IMR-90 (cell line): ENCODE results near the gene DUT. TPM values are rescaled to one million over a fixed set of nuclear protein-coding genes. Genes with fewer than 3 reads are reported as not detected.

ENCODE experiments used
- ELK1 ChIP-seq: fragments of 150-350 bp; IDR thresholded peaks from 2 replicates; pipeline ENCODE4 v1.6.1; 2016; ENCODE audit warnings: low read depth, mild to moderate bottlenecking, low read length, moderate library complexity, borderline replicate concordance
- MAFK ChIP-seq: IDR thresholded peaks from 2 replicates; pipeline ENCODE4 v1.6.1; 2012; ENCODE audit warnings: low read depth, low read length, improper control_type of control experiment
- USF2 ChIP-seq: fragments of 150-350 bp; IDR thresholded peaks from 2 replicates; pipeline ENCODE4 v1.6.1; 2017; ENCODE audit warnings: mild to moderate bottlenecking, antibody characterized with exemption, low read length, low read depth
- polyA plus RNA-seq, 3 experiments: library from polyadenylated mRNA; depleted of rRNA; stranded (reverse); fragments of >200 nt; gene quantifications; 2 replicates each; pipeline ENCODE4 v1.2.3, GENCODE V29; 2012; ENCODE audit warnings: low replicate concordance in 1 of 3
- total RNA-seq: library from RNA; depleted of rRNA; stranded (reverse); fragments of >200 nt; gene quantifications from 2 replicates; pipeline ENCODE4 v1.2.3, GENCODE V29; 2012

DUT gene
- total and polyA plus RNA-seq, 2 of the 4 experiments (the other 2 are of a cell fraction): 18.8 to 36.4 TPM

GRCh38 chr15:48330855-48331795, at the start of gene DUT (continued):
- TF ChIP-seq ELK1 (no peak), USF2 (no peak), MAFK (no peak)
